GM18502 (cell line): ENCODE measurements around the gene HYI.

Experiments used
- ATAC-seq: cut with Tn5 transposase; IDR thresholded peaks from one replicate; pipeline ENCODE4 v1.9.1; 2021; ENCODE audit warnings: mild to moderate bottlenecking; ENCODE audit not compliant: unreplicated experiment, poor library complexity

HYI gene

DNA sequence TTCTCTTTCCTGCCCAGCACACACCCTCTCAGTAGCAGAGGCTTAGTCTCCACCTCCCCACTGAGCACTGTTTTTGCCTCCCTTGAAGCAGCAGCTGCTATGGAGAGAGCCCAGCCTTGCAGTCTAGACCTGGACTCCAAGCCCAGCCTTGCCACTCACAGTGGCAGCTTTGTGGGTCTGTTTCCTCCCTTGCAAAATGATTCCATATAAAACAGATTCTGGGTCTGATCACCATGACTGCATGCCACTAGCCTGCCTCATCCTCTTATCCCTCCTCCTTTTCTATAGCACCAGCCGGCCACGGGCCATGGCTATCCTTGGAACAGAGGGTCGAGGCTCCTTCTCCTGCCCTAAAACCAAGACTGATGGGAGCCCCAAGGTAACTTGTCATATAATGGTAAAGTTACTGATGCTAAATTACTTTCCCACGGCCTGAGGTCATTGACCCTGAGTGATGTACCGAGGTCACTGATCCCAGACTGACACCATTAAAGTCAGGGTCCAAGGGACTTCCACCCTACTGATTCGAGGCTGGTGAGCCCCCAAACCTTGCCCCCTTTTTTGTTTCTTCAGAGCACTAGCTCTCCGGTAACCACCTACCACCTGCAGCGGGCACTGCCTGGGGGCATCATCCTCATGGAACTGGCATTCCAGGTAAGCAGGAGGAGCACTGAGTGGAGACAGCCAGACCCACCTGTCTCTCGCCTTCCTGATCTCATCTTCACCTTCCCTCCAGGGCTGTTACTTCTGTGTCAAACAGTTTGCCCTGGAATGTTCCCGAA lies 7.9 kb downstream of the HYI start:
- ATAC-seq: no peak

DNA sequence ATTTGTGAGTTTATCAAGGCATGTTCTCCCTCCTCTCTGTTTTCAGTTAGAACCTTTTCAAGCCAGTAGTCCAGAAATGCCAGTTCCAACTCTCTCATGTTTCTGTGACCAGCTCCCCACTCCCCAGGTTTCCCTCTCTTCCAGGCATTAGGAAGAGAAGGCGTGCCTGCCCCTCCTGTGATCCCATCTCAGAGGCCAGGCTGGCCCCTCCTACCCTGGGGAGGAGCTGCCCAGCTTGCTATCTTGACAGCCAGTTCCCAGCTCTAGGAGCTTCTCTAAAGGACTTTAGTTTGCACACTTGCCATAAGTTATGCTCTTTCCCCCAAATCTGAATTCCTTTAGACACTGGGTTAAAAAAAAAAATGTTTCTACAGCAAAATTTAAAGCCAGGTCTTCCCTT lies 8.9 kb downstream of the HYI start:
- no peak for ATAC-seq

DNA sequence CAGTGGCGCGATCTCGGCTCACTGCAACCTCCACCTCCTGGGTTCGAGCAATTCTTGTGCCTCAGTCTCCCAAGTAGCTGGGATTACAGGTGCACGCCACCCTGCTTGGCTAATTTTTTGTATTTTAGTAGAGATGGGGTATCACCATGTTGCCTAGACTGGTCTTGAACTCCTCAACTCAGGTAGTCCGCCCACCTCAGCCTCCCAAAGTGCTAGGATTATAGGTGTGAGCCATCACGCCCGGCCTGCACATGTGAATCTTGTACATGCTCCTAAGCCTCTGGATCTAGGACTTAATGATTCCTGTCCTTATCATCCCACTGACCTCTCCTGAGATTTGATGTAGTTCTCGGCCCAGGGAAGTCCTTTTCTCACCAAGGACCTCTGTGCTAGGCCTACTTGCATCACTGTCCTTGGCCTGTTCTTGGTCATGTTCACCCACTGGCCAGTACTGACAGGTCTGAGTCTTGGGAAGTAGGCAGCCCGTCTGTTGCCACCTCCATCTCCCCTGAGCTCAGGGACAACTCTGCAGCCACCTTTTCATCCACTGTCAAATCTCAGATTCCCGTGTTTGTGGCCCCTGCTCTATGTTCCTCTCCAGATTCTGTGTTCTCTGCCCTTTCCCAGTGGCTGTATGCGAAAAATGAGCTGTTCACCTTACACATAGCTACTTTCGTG lies 9.4 kb downstream of the HYI start:
- ATAC-seq: no peak

DNA sequence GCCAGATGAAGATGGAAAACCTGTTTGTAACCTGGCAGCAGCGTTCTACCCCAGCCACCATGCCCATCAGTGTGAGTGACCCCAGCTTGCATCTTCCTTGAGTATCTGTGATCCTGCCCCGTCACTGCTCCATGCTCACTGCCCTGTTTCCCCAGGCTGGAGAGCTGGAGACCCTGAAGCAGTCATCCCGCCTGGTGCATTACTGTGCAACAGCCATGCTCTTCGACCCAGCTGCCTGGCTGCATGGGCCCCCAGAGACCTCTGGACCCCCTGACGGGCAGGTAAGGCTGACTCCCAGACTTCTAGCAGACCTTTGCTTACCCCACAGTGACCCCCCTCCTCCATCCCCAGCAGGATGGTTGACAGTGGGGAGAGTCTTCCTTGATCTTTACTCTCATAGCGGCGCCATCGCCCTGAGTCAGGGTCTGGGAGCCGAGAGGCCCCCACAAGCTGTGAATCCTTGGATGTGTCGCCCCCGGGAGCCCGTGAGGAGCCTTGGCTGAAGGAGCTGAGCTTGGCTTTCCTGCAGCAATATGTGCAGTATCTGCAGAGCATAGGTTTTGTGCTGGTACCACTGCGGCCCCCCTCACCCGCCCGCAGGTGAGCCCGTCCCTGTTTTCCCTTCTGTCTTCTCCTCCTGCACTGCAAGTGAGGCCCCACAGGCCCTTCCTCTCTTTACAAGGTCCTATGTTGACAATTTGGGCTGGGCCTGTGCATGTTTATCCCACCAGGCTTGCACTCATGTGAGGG lies 10.4 kb downstream of the HYI start:
- no peak for ATAC-seq

DNA sequence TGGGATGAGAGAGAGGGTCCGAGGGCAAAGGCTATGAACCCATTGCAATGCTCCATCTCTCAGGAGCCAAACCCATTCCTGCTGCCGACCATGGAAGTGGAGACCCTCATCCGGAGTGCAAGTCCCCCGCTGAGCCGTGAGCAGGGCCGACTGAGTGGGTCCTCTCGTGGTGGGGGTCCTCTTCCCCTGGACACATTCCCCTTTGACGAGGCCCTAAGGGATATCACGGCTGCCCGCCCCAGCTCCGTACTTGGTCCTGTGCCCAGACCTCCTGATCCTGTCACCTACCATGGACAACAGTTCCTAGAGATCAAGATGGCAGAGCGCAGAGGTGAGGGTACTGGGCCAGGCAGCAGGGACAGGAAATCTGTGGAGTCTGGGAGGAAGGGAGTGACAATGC lies 11.0 kb downstream of the HYI start:
- ATAC-seq: no peak

DNA sequence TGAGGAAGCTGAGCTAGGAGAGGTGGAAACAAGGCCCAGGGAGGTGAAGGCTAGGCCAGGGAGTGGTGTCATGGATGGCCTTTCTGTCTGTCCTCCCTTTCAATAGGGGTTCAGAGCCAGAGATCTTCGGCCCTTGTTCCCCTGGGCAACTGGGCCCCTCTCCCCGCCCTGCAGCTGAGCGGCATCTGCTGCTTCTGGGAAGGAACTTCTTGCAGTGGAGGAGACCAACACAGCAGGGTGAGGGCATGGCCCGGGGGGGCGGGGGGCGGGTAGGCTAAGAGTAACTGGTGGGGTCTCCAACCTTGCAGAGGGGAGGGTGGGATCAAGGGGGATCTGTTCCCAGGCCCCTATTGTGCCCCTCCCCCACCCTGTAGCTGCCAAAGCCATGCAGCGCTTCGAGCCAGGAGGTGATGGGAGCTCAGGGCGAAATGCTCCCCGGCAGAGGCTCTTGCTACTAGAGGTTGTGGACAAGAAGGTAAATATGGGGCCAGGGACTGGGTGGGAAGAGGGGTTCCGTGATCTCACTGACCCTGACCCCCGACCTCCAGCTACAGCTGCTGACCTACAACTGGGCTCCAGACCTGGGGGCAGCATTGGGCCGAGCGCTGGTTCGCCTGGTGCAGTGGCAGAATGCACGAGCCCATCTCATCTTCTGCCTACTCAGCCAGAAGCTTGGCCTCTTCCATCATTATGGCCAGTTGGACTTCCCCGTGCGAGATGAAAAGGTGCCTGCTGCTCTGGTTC lies 11.7 kb downstream of the HYI start:
- ATAC-seq: no peak

DNA sequence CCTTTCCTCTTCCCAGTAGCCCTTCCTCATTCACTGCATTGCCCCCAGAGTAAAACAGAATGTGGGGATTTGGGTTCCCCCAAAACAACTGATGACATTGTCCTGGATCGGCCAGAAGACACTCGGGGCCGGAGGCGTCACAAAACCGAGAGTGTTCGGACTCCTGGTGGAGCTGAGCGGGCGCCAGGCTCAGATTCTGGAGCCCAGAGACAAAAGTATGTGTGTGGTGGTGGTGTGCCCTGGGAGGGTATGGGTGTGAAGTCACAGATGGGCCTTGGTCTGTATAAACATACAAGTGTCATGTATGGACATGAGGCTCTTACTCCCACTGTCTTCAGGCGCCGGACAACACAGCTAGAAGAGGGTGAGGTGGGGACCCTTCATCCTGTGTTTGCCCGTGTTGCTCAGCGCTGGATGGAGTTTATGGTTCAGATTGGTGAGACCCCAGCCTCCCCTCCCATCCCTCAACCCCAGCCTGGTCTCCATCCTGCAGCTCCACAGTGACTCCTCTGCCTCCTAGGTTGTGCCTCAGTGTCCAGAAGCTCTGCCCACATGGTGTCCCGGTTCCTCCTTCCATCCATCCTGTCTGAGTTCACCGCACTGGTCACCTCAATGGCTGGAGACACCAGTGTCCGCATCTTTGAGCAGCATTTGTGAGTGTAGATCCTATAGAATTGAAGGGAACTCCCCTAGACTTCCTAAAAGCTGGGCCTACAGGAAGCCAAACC lies 12.4 kb downstream of the HYI start:
- no peak for ATAC-seq

DNA sequence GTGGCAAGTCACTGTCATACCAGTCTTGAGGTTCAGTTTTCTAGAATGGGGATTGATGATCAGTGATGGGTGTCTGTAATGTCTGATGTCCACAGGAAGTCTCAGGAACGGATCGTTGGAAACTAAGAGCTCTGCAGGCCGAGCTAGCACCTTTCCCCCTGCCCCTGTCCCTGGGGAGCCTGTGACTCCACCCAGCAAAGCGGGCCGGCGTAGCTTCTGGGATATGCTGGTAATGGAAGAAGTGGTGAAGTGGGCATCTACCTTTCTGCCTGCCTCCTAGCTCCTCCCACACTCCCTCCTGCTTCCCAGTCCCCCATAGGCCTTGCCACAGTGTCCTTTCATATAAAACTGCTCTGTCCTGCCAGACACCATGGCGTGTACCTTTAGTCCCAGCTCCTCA lies 13.4 kb downstream of the HYI start:
- ATAC-seq: no peak

DNA sequence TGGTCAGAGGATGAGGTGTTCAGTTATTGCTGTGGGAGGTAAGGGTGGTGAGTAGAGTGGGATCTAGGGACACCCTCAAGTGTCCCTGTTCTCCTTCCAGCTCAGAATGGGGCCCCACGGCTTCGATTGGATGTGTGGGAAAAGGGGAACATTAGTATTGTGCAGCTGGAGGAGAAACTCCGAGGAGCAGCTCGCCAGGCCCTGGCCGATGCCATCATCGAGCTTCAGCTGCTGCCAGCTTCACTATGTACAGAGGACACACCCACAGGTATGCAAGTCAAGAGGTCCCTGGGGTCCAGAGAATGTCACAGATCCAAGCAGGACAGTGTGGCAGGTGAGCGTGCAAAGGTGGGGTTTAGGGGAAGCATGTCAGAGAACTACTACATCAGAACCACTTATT lies 13.9 kb downstream of the HYI start:
- ATAC-seq: no peak

DNA sequence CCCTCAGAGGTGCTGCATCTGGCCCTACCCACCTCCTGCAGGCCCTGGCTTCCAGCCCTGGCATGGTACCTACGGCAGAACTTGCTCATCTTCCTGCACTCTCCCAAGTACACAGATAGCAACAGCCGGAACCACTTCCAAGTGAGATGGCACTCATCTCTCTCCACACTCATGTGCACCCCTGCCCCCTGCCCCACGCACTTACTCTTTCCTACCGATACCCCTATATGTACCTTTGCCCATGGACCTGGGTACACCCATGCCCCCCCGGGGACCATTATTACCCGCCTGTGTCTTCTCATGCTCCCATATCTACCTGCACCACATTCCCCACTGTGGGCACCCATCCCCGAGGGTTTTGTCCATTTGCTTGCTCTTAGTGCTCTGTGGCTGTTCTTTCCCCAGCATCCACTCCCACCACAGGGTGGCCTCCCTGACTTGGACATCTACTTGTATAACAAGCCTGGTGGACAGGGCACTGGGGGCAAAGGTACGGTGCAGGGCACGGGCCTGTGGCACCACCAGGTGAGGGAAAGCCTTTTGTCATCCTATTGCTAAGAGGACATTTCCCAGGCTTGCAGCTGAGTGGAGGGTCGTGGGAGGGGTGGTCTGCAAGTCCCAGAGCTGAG lies 14.7 kb downstream of the HYI start:
- no peak for ATAC-seq

DNA sequence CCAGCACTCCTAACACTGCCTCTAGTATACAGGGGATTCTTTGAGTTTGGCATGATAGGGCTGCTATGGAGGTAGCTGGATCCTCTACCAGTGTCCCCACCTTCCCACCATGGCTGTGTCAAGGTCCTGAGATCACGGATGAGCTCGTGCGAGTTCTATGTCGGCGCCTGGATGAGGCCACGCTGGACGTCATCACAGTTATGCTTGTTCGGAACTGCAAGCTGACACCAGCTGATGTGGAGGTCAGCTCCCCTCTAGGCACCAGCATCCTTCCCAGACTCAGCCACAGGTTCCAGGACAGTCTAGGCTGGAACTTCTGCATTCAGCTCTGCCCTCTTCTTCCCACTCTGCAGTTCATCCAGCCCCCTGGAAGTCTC lies 15.2 kb downstream of the HYI start:
- ATAC-seq: no peak

DNA sequence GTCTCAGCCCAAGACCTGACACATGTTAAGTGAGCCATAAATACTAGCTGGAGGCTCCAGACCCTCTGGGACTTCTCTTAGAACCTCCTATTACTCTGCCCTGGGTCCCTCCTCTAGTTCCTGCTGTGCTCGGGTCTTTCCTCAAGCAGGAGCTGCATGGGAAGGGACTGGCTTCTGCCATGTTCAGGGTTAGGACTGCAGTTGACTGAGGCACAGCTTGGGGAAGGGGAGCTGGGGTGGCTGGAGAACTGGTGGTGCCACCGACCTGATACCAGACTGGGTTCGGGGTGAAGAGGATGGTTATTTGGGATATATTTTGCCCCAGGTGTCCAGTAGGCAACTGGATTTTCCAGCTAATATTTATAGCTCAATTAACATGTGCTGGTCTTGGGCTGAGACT lies 15.7 kb downstream of the HYI start:
- no peak for ATAC-seq

DNA sequence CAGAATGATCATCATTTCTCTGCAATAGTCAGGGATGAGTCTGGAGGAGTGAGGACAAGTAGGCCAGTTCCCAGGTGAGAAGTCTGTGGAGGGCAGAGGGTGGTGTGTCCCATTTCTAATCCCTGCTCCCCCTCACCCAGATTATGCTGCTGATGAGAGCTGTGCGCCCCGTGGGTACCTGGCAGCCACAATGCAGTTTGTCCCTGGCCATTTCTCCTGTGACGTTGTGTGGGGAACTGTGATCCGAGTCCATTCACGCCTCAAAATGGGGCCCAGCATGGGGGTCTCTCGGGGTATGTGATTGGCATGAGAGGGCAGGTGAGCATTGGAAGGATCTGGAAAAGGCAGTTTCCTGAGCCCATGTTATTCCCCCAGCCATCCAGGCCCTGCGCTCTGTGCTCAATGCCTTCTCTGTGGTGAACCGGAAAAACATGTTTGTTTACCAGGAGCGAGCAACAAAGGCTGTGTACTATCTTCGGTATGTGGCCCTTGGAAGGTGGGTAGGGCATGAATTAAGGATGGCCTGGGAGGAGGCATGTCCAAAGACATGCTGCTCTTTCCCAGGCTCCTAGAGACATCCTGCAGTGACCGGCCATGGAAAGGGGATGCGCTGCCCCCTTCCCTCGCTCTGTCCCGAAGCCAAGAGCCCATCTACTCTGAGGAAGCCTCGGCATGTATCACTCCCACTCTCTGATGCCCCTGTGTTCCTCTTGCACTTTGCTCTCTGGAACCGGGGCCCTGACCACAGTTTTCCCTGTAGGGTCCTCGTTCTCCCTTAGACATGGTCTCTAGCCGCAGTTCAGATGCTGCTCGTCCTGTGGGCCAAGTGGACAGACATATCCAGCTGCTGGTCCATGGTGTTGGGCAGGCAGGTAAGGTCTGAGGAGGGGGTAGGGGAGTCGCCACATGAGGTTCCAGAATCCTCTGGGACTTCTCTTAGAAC lies 16.4 kb downstream of the HYI start:
- no peak for ATAC-seq

DNA sequence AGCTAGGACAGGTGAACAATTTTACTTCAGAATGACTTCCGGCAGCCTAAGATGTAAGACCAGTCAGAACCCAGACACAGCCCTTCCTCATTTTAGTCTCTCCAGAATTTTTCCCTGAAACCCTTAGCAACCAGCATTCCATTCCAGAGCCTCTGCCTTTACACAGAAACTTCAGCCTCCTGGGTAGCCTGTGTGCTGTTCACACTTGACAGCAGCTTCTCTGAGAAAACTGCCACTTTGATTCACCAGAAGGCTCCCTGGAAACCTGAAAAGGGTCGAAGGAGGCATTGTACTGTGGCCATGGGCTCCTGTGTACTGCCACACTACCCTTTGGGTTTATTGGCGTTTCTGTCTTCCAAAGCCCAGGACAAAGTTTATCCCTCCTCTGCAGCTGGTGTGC lies 17.4 kb downstream of the HYI start:
- no peak for ATAC-seq

DNA sequence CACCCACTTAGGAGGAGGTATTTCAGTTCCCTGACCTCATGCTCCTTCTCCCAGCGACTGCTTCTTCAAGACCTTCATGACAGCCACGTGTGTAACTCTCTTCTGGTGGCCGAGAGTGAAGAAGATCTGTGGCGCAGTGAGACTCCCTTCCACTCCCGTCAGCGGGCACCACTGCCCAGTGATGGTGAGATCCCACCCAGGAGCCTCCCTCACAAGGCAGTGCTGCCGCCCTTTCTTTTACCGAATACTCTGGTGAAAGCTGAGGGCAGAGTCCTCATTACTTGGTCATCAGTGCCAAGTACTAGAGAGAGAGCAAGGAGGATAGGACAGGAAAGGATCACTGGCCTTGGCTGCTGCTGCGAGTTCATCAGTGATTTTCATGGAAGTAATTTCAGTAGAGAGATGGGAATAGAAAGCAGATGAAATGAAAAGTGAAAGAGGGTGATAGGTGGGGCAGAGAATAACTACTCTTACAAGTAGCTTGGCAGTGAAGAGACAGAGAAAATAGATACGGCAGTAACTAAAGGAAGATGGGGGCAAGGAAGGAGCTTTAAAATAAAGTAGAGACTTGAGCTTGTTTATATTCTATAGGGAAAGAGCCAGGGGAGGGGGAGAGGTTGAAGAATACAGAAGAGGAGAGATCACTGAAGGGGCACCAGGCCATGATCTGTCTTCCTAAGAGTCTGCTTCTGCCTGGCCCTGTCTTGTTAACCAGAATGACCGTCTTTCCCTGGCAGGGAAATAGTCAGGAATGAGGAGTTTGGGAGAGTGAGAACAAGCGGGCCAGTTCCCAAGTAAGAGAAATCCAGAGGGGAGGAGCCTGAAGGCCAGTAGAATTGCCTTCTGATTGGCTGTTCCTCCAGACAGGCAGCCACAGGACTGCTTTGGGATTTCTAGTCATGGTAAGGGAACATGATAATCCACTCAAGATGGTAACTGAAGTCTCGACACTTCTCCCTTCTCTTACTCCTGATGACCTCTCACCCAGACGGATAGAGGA lies 18.3 kb downstream of the HYI start:
- ATAC-seq: no peak

DNA sequence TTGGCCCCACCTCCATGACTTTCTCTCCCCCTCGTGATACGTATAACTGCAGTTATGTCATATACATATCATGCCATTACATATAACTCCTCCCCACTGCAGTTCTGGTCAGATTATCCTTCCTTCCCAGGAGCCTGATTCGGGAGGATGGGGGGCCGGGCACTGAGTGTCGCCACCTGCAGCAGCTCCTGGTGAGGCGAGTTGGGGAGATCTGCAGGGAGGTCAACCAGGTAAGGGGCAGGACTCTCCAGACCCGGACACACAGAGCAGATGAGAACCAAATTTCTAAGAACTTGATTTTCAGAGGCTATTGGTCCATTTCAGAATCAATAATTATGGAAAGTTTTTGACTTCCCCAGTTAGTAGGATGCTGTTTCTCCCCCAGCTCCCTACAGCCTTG lies 19.5 kb downstream of the HYI start:
- no peak for ATAC-seq

DNA sequence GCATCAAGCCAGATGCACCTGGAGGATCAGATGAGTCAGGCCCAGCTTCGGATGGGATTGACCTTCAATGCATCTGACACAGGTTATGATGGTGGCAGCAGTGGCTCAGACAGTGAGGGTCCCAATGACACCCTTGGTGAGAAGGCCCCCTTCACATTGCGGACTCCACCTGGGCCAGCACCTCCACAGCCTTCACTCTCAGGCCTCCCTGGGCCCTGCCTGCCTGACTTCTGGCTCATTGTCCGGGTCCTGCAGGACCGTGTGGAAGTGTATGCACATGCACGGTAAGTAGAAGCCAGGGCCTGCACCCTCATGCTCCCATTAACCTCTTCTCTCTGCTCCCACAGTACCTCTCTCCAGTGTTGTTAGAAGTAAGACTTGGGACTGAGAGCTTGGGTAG lies 20.8 kb downstream of the HYI start:
- no peak for ATAC-seq
